ENCODE measurements around the gene USP31. TPM values are rescaled to one million over a fixed set of nuclear protein-coding genes. Genes with fewer than 3 reads are reported as not detected.

USP31 gene
- total RNA-seq, 1 experiment from 2014 or later: 16.1 TPM

DNA sequence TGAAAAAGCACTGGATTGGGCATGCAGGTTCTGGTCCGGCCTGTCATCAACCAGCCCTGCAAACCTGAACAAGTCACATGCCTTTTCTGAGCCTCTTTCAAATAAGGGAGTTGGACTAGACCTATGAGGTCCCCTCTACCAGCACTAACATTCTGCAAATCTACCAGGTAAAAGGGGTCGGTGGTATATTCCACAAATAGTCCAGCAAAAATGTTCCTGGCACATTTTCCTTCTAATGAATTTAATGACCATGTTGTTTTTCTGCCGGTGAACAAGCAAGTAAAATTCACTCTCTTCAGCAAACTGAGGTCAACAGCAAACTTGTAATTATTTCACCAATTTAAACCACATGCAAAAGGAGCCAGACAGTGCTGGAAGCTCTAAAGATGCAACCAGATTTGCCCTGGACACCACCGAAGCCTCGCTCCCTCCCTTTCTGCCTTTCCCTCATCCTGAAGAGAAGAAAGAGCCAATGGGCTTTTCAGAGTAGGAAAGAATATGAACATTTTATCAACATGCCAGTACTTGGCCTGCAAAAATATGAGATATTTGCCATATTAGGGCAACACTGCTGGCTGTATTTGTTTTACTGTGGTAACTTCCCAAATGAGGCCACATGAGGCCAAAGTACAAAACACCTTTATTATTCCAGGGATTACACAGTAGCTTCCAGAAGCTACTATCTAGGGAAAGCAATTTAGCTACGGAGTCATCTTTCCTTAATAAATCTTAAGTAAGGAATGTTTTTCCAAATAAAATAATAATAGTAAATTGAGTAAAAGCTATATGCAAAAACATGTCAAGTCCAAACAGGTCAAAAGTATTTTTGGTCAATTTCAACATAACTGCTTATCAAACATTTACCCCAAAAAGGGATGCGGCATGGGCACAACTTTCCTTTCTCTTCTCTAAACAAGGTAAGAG is 45.0 kb downstream of the USP31 start:
- Histone ChIP-seq H2AK5ac (ENCODE audit: insufficient read length, low read length) (no peak overlapping the region), H2BK120ac (ENCODE audit: low read depth, low read length, poor library complexity, severe bottlenecking) (no peak overlapping the region), H4K91ac (ENCODE audit: insufficient read length, low read depth, low read length) (no peak overlapping the region), H3K23ac (ENCODE audit: insufficient read length, low read depth, low read length) (no peak overlapping the region), H3K23me2 (ENCODE audit: insufficient read length, low read depth, low read length, poor library complexity, severe bottlenecking) (no peaks in the 10 kb centered on the region), H2BK20ac (ENCODE audit: low read depth, low read length, poor library complexity, severe bottlenecking) (no peak overlapping the region), H4K8ac (replicated peaks; ENCODE audit: insufficient read length, low read depth, low read length) (no peak overlapping the region), H3K79me2 (ENCODE audit: insufficient read depth, low read length) (no peaks in the 10 kb centered on the region; the same call in 1 of the 2 replicates), H3K27ac (ENCODE audit: insufficient read length, low read depth, low read length) (no peak overlapping the region), H2BK12ac (ENCODE audit: insufficient read length, low read depth, low read length) (no peak overlapping the region), H2BK5ac (ENCODE audit: insufficient read length, low read length) (no peak overlapping the region), H2BK15ac (ENCODE audit: low read depth, low read length) (no peak overlapping the region), H3K27me3 (ENCODE audit: insufficient read depth, low read length) (no peaks in the 10 kb centered on the region), H4K20me1 (ENCODE audit: control insufficient read depth, insufficient read depth, insufficient read length) (no peaks in the 10 kb centered on the region), H3K79me1 (ENCODE audit: insufficient read depth, low read depth, low read length, poor library complexity, severe bottlenecking) (peaks cover 3% of the 10 kb centered on the region), H2AFZ (ENCODE audit: low read length) (no peak overlapping the region), H3K56ac (ENCODE audit: insufficient read length, low read depth, low read length) (no peak overlapping the region), H3K14ac (ENCODE audit: insufficient read depth, low read length) (no peak overlapping the region), H3K9ac (ENCODE audit: extremely low read depth, insufficient read length, low read length) (no peak overlapping the region), H3T11ph (ENCODE audit: low read length) (no peak overlapping the region), H3K4ac (ENCODE audit: low read depth, low read length) (no peak overlapping the region), H3K18ac (ENCODE audit: insufficient read length, low read depth, low read length) (no peak overlapping the region), H3K9me3 (ENCODE audit: control insufficient read depth, low read depth, low read length) (no peaks in the 10 kb centered on the region), H4K5ac (ENCODE audit: insufficient read length, low read depth, low read length) (no peak overlapping the region), H3K4me2 (ENCODE audit: insufficient read depth, insufficient read length, low read length) (no peak overlapping the region), H3K4me1 (ENCODE audit: insufficient read depth, low read length) (no peaks in the 10 kb centered on the region)
- no peak for DNase-seq
- Mint-ChIP-seq H3K27ac (no peak overlapping the region), H3K36me3 (ENCODE audit: insufficient read depth in 1 of 3, low read depth in 3 of 3) (peaks cover 17 to 46% (median 34%) of the 10 kb centered on the region in 3 experiments; a peak in 6 of 7 replicates), H3K27me3 (ENCODE audit: low read depth) (no peaks in the 10 kb centered on the region; the same call in 1 of the 2 replicates), H3K4me3 (no peak overlapping the region), H3K4me1 (no peaks in the 10 kb centered on the region), H3K9me3 (peaks cover 3% of the 10 kb centered on the region in 2 experiments; a peak in 4 of 5 replicates)
- WGBS (ENCODE audit: extremely low coverage, insufficient read length, low lambda C conversion rate): no CpG with 5 or more reads among the region's 7 CpGs
- TF ChIP-seq, protein P1, sequence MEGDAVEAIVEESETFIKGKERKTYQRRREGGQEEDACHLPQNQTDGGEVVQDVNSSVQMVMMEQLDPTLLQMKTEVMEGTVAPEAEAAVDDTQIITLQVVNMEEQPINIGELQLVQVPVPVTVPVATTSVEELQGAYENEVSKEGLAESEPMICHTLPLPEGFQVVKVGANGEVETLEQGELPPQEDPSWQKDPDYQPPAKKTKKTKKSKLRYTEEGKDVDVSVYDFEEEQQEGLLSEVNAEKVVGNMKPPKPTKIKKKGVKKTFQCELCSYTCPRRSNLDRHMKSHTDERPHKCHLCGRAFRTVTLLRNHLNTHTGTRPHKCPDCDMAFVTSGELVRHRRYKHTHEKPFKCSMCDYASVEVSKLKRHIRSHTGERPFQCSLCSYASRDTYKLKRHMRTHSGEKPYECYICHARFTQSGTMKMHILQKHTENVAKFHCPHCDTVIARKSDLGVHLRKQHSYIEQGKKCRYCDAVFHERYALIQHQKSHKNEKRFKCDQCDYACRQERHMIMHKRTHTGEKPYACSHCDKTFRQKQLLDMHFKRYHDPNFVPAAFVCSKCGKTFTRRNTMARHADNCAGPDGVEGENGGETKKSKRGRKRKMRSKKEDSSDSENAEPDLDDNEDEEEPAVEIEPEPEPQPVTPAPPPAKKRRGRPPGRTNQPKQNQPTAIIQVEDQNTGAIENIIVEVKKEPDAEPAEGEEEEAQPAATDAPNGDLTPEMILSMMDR (conservative IDR thresholded peaks at IDR 0.05): no peak

All from H9 (cell line).